ENCODE data around the gene CCDC92B.

Gene CCDC92B

DNA sequence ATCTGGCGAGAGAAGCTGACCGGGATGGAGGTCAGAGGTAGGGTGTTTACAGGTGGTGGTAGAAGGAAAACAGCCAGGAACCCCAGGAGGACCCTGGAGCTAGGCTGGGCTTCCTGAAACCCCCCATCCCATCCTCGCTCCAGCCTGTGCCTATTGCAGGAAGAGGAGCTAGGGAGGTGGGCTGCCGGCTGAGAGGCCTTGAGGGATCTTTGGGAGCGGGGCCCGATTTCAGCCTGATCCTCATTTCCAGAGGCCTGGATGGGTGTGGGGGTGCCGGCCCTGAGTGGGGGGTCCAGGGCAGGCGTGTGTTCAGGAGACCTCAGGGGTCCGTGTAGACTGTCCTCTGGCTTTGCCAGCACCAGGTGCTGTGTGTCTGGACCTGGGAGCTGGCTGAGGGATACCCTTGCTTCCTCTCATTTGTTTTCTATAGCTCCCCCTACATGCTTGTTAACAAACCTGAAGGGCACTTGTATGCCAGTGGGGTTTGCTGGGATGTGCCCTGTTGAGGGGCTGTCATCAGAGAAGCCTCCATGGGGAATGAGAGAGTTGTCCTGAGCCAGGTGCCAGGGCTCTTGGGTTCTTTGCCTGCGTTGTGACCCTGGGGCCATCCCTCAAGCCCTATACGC is 27.9 kb upstream of the CCDC92B start:
- DNase-seq: no peak

DNA sequence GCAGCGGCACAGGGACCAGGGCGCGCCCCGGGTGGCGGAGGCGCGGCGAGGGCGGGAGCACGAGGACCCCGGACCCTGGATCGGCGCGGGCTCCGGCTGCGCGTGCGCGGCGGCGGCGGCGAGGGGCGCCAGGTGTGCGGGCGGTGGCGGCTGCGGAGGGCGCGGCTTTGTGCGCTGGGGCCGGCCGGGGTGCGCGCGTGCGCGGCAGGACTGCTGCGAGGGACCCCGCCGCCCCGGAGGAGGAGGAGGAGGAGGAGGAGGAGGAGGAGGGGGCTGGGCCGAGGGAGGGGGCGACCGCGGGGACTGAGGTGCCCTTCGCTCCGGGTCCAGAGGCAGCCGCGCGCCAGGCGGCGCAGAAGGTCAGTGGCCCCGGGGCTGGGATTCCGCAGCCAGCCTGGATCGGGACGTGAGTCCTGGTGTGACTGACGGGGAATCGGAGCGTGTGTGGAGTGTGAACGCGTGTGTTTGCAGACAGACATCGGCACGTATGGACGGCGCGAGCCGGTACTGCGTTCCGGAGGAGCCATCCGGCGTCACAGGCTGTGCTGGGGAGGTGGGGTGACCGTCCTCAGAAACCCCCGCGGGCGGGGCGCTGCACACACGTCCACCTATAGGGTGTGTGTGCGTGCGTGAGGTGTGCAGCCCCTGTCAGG is 27.3 kb upstream of the CCDC92B start:
- no peak for DNase-seq

GRCh38 chr17:2775206-2775605 is 25.8 kb upstream of the CCDC92B start:
- no peak for DNase-seq

- DNase-seq: no peak
Observed at GRCh38 chr17:2770129-2770528, 20.7 kb upstream of the CCDC92B start.

DNA sequence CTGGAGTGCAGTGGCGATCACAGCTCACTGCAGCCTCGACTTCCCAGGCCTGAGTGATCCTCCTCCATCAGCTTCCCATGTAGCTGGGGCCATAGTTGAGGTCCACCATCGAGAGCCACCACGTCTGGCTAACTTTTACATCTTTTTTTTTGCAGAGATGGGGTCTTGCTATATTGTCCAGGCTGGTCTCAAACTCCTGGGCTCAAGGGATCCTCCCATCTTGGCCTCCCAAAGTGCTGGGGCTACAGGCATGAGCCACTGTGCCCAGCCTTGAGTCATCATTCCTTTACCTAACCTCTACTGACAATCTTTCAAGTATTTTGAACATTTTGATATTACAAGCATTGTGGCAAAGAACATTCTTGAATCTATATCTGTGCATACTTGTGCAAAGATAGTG is 9.4 kb upstream of the CCDC92B start:
- DNase-seq: no peak

GRCh38 chr17:2755891-2756724 is 6.7 kb upstream of the CCDC92B start:
- DNase-seq: no peak

- no peak for DNase-seq
Observed at GRCh38 chr17:2751491-2751890, 2.0 kb upstream of the CCDC92B start.

GRCh38 chr17:2750721-2751120 is 1.3 kb upstream of the CCDC92B start:
- DNase-seq: no peak

DNA sequence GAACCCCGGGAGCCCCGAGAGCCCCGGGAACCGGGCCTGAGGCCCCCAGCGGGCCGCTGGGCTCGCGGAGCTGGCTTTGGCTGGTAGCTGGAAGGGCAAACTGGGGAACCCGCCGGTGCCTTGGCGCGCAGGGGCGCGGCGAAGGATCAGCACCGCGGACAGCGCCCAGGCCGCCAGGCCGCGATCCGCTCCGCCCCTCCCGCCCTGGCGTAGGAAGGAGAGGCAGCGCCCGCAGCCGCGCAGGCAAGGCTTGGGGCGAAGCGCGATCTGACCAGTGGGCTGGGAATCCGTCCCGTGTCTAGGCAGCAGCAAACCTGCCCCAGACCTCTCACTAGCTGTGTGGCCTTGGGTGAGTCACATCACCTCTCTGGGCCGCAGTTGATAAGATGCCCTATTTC is 331 bp upstream of the CCDC92B start:
- peak; percentile 57 for DNase-seq

GRCh38 chr17:2745317-2746037 is 4.0 kb downstream of the CCDC92B start:
- no peak for DNase-seq

DNA sequence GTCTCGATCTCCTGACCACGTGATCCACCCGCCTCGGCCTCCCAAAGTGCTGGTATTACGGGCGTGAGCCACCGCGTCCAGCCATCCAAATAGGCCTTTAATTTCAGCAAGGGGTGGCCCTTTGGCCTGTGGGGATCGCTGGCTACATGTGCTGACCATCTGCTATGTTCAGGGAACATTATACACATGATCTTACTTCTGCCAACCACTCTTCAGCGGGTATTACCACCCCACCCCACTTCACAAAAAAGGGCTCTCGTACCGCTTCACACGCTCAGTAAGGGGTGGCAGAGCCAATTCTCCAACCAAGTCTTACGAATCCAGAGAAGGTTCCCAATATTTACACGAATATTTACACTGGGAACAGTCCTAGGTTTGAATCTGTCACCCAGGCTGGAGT is 11.8 kb downstream of the CCDC92B start:
- DNase-seq: no peak

DNA sequence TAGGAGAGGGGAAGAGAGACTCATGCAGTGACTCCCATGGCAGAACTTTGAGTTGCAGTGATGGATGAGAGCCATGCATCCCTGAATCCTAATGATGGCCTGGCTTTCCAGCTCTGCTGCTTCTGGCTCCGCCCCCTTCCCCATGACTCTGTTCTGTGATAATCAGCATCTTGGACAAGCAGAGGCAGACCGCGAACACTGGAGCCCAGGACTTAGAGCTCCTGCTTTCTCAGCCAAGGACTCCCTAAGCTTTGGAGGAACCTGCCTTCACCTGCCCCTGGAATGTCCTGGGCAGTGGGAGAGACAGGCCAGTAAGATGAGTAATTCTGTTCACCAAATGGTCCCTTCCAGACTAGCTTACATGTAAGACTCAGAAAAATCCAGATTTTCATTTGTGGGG is 12.5 kb downstream of the CCDC92B start:
- DNase-seq: no peak

GRCh38 chr17:2735896-2736295 is 13.6 kb downstream of the CCDC92B start:
- no peak for DNase-seq

GRCh38 chr17:2734939-2735338 is 14.5 kb downstream of the CCDC92B start:
- no peak for DNase-seq

GRCh38 chr17:2731807-2732206 is 17.6 kb downstream of the CCDC92B start:
- DNase-seq: no peak

DNA sequence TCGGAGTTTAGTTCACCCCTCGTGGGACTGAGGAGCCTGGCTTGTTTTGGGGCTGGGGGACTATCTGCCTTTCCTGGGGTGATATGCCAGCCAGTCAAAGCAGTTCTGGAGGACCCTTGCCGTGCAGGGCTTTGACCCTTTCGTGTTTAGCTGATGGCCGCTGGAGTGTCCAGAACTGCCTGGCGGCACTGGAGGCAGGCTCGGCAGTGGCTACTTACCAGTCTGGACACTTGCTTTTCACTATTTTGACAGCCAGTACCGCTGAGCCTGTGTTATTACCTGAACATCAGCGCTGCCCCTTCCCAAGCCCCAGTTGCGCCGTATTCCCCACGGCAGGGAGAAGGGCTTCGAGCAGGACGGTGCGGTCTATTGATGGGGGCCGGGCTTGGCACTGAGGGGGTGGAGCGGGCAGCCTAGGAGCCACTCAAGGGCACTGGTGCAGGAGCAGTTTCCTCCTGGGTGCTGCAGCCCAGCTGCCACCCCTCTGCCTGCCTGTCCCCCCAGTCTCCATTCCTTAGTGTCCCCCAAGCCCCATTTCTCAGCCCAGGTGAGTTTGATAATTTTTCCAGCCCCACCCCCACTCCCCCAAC is 18.6 kb downstream of the CCDC92B start:
- no peak for DNase-seq

GRCh38 chr17:2724784-2725164 is 24.7 kb downstream of the CCDC92B start:
- DNase-seq: peak; percentile 8

- no peak for DNase-seq
Observed at GRCh38 chr17:2723997-2724783, 25.3 kb downstream of the CCDC92B start.

DNA sequence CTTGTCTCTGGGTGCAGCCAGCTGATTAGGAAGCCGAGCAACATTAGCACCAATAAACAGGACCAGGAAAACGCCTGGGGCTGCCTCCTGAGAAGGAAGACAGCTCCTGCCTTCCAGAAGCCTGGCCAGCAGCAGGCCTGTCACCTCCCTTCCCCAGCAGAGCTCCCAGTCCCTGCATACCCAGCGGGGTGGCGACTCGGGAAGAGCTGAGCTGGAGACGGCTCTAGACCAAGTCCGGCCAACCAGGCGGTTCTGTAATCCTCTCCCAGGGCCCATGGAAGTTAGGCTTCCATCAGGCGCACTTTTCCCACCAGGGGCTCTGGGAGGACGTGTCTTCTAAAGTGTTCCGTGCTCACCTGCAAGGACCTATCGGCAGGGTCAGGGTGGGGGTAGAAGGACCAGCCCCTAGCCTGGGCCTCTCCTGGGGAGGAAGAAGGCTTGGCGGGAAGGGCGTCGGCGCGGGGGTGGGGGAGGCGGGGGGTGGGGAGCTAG is 25.9 kb downstream of the CCDC92B start:
- DNase-seq: no peak

GRCh38 chr17:2722611-2723010 is 26.8 kb downstream of the CCDC92B start:
- no peak for DNase-seq

DNA sequence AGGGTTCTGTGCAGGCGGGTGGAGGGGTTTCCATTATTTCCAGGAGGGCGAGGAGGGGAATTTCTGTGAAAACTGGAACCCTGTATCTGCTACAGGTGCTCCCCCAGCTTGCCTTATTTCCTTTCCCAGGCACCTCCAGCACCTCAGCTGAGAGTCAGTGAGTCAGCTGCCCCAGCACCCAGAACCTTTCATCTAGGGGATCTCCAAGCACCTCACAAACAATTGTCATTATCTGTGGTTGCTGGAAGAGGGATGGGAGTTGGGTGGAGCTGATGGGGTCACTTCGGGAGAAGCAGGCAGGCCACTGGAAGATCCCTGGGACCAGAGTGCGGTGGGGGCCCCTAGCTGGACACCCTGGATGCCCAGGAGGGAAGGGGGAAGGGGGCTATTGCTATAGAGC is 27.8 kb downstream of the CCDC92B start:
- no peak for DNase-seq

DNA sequence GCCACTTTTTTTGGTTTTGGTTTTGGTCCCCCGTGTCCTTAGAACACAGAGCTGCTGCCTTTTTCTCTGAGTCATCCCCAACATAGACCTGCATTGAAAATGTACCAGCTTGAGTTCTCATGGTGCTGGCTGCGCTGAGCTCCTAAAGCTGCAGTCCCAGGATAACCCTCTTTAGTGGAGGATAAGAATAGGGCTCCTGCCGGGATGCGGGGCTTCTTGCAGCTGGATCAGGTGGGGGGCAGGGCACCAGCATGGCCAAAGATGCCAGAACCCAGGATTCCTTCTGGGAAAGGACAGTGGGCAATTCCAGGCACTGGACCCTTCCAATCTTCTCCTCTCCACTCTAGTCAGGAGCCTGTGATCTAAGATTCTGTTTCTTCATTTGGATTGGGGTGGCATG is 29.6 kb downstream of the CCDC92B start:
- no peak for DNase-seq

Measured in CD4-positive, alpha-beta T cell treated with Interleukin-4 for 4 hours (primary cell).